ENCODE measurements around the gene CDK8.

DNA sequence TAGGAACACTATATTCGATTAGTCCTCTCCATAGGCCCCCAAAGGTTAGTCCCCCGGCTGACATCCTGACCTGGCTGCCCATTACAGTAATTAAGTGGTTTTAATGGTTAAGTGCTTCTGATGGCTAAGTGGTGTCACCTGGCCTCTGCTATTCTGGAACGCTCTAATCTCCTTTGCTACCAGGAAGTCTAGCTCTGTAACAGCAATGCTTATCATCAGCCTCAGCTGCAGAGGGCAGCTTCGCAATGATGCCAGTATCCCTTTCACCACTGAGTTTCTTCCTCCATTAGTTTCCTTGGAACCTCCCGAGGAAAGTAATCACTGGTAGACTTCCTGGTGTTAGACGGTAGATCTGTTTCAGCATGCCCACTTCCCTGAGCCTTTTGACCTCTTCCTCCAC, 23.2 kb upstream of the CDK8 start:
- TF ChIP-seq, protein P1, sequence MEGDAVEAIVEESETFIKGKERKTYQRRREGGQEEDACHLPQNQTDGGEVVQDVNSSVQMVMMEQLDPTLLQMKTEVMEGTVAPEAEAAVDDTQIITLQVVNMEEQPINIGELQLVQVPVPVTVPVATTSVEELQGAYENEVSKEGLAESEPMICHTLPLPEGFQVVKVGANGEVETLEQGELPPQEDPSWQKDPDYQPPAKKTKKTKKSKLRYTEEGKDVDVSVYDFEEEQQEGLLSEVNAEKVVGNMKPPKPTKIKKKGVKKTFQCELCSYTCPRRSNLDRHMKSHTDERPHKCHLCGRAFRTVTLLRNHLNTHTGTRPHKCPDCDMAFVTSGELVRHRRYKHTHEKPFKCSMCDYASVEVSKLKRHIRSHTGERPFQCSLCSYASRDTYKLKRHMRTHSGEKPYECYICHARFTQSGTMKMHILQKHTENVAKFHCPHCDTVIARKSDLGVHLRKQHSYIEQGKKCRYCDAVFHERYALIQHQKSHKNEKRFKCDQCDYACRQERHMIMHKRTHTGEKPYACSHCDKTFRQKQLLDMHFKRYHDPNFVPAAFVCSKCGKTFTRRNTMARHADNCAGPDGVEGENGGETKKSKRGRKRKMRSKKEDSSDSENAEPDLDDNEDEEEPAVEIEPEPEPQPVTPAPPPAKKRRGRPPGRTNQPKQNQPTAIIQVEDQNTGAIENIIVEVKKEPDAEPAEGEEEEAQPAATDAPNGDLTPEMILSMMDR (conservative IDR thresholded peaks at IDR 0.05; ENCODE audit: low read length): no peak
- no peak for TF ChIP-seq EZH2phosphoT487 (IDR thresholded peaks at IDR 0.05; ENCODE audit: borderline replicate concordance, low read depth, low read length)
